Activated CD4-positive, alpha-beta T cell treated with anti-CD3 and anti-CD28 coated beads for 36 hours (primary cell): ENCODE measurements around the gene MYBPHL. TPM values are rescaled to one million over a fixed set of nuclear protein-coding genes. Genes with fewer than 3 reads are reported as not detected.

Experiments used
- ATAC-seq: fragments of 200-7000 bp; cut with Tn5 transposase; one replicate; pipeline ENCODE4 v1.10.0; 2021; ENCODE audit warnings: mild to moderate bottlenecking, moderate library complexity
- CTCF ChIA-PET: fragments of 350-600 bp; sonication (Branson Sonifier 250); formaldehyde crosslinking; loops from one replicate; lab custom pipeline; 2021; ENCODE audit warnings: antibody characterized with exemption; lab: Charles Lee
- POLR2A ChIA-PET: fragments of 350-600 bp; sonication (Branson Sonifier 250); formaldehyde crosslinking; loops from one replicate; lab custom pipeline; 2021; ENCODE audit warnings: antibody characterized with exemption, inconsistent platforms; lab: Charles Lee
- DNase-seq: peaks from one replicate; pipeline ENCODE4 v3.0.0-alpha.2; 2020
- H3K27ac Mint-ChIP-seq: one replicate; pipeline ENCODE4 v1.8.0; 2021; ENCODE audit warnings: mixed read lengths
- H3K27me3 Mint-ChIP-seq: one replicate; pipeline ENCODE4 v1.8.0; 2021; ENCODE audit warnings: mixed read lengths
- H3K36me3 Mint-ChIP-seq: one replicate; pipeline ENCODE4 v1.8.0; 2021; ENCODE audit warnings: low read depth, mixed read lengths
- H3K4me1 Mint-ChIP-seq: one replicate; pipeline ENCODE4 v1.8.0; 2021; ENCODE audit warnings: mixed read lengths
- H3K4me3 Mint-ChIP-seq: one replicate; pipeline ENCODE4 v1.8.0; 2021; ENCODE audit warnings: mild to moderate bottlenecking, moderate library complexity, mixed read lengths
- H3K9me3 Mint-ChIP-seq: one replicate; pipeline ENCODE4 v1.8.0; 2021; ENCODE audit warnings: low read depth, mixed read lengths
- intact Hi-C, 2 experiments: fragments of 100-400 bp; cut with DNase I in 1 of 2; cut with micrococcal nuclease in 1 of 2; formaldehyde crosslinking; loops; one replicate each; pipeline versions ENCODE4 v1.14.2 to v1.15.1; 2022 to 2024; cut with DNase I, micrococcal nuclease
- total RNA-seq, 2 experiments: library from RNA; stranded (reverse); gene quantifications; one replicate each; pipeline ENCODE4 v1.2.3, GENCODE V29; 2021

MYBPHL gene
- total RNA-seq, 2 experiments from 2014 or later, result not detected

DNA sequence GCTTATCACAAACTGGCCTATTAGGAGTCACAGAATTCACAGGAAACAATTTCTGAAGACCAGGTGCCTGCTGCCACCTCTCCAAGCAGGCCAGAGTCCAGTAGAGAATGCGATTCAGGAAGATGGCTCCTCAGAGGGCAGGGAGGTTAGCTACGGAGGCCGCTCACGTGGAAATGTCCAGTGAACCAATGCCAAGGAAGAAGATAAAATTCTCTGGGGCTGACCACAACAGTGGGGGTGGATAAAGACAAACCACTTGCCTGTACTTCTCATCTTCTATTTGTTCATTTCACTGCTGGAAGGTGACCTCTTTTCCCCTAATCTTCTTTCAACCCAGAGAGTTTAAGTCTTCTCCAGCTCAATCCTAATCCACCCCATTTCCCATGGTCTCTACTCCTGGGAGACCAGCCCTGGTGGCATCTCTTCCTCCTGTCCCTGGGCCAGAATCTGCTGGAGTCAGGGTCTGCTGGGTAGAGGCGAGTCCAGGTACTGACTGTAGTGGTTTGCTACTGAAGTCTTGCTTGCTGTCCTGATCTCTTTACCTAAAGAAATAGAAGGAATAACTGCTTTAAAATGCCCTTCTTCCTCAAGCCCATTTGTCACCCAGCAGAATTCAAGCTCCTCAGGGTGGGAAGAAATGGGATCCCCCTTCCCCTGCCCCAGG is 27.1 kb downstream of the MYBPHL start:
- DNase-seq, result no peak

DNA sequence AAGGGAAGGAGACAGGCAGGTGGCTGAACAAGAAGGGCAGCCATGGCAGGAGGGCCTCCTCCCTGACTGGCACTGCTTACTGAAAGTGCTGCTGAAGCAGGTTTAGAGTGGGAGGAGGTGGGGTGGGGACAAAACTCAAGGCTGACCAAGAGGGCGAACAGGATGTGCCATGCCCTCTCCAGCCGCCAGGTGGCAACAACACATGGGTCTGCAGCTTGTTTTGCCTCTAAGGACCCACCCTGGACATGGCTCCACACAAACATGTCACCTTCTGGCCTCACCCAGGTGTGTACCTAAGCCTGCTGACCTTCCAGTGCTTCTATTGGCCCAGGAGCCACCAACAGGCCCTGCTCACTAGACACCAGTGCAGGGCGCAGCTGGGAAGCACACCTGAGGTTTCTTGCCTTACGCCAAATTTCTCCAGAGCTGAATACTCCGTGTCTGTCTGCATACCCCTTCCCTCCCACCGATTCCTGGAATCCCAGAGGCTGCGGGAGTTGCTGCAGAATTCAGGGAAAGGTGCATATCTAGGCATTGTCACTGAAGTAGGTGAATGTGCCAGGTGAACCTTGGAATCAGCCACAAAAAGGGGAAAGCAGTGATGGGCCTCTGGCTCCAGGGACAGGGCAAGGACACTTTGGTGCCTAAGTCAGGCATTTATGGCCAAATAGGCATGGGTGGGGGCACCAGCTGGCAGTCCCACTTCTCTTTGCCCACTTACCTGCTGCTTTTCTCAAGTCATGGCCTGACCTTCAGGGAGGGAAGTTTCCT is 29.2 kb downstream of the MYBPHL start:
- Mint-ChIP-seq H3K27ac (no peak overlapping the region), H3K27me3 (no peaks in the 10 kb centered on the region), H3K4me1 (peaks cover 12% of the 10 kb centered on the region), H3K36me3 (peaks cover 2% of the 10 kb centered on the region), H3K9me3 (no peaks in the 10 kb centered on the region), H3K4me3 (no peak overlapping the region)
- ATAC-seq (peak; percentile 91), DNase-seq (peak; percentile 82)
- intact Hi-C loops, result loop anchor here (1.0 to 2.0 kb wide), 3 partner anchors 122 to 255 kb away; no protein-coding TSS in a partner anchor
- ChIA-PET POLR2A (interaction anchor here (1.4 kb wide), 1 partner anchor 123 kb away, joined by 4 read pairs; no protein-coding TSS in a partner anchor), CTCF (interaction anchor here (0.6 to 5.0 kb wide), 21 partner anchors 8 to 268 kb away, joined by 3 to 122 read pairs (median 4); partner anchors contain the start of genes SARS1 and SORT1)

More for the DNA sequence above, 27.1 kb downstream of the MYBPHL start:
- intact Hi-C loops, result loop anchor here in 1 of 2 experiments (5.0 kb wide), 1 partner anchor 213 kb away; the partner anchor contains the start of gene CYB561D1
- Mint-ChIP-seq H3K4me3 (no peak overlapping the region), H3K27me3 (no peaks in the 10 kb centered on the region), H3K27ac (no peak overlapping the region), H3K4me1 (peaks cover 15% of the 10 kb centered on the region), H3K36me3 (peaks cover 4% of the 10 kb centered on the region), H3K9me3 (no peaks in the 10 kb centered on the region)
- CTCF ChIA-PET, result interaction anchor here (0.5 to 5.0 kb wide), 10 partner anchors 24 to 492 kb away, joined by 3 to 122 read pairs (median 4); partner anchors contain the start of genes CELSR2 and SORT1
- ATAC-seq, result no peak
- POLR2A ChIA-PET, result interaction anchor here (0.6 kb wide), 1 partner anchor 146 kb away, joined by 4 read pairs; no protein-coding TSS in a partner anchor

DNA sequence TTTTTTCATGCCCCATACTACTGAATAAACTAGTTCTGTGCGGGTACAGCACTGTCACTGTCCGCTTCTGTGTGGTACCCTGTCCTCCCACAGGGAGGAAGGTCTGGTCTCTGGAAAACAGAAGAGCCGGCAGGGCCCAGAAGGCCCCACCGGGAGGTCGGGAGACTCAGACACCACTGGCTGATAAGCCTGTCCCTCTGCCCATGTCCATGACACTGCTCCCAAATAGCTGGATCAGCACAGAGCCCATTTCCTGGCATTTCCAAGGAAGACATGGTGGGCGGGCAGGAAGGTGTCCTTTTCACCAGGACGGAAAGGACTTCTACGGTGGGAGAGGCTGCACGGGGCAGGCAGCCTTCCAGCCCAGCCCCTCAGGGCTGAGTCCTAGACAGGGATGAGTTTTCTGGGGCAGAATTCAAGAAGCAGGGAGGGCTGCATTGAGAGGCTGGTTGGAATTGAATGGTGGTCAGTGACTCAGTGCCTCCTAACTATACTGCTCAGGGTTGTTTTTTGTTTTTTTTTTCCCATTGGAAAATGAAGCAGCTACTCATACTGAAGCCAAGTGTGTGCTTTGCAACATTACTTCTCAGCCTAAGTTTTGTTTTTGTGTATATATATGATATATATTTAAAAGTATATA is 31.0 kb downstream of the MYBPHL start:
- Mint-ChIP-seq H3K27me3 (no peaks in the 10 kb centered on the region), H3K4me1 (peaks cover 6% of the 10 kb centered on the region), H3K27ac (no peak overlapping the region), H3K36me3 (peaks cover 2% of the 10 kb centered on the region), H3K4me3 (no peak overlapping the region), H3K9me3 (no peaks in the 10 kb centered on the region)
- ChIA-PET POLR2A (interaction anchor here (0.7 kb wide), 1 partner anchor 18 kb away, joined by 3 read pairs; no protein-coding TSS in a partner anchor), CTCF (interaction anchor here (1.1 to 5.0 kb wide), 5 partner anchors 12 to 257 kb away, joined by 3 to 122 read pairs (median 15); partner anchors contain the start of gene SORT1)
- DNase-seq, result no peak
- intact Hi-C loops, result loop anchor here in 1 of 2 experiments (2.0 kb wide), 1 partner anchor 257 kb away; no protein-coding TSS in a partner anchor
- no peak for ATAC-seq

DNA sequence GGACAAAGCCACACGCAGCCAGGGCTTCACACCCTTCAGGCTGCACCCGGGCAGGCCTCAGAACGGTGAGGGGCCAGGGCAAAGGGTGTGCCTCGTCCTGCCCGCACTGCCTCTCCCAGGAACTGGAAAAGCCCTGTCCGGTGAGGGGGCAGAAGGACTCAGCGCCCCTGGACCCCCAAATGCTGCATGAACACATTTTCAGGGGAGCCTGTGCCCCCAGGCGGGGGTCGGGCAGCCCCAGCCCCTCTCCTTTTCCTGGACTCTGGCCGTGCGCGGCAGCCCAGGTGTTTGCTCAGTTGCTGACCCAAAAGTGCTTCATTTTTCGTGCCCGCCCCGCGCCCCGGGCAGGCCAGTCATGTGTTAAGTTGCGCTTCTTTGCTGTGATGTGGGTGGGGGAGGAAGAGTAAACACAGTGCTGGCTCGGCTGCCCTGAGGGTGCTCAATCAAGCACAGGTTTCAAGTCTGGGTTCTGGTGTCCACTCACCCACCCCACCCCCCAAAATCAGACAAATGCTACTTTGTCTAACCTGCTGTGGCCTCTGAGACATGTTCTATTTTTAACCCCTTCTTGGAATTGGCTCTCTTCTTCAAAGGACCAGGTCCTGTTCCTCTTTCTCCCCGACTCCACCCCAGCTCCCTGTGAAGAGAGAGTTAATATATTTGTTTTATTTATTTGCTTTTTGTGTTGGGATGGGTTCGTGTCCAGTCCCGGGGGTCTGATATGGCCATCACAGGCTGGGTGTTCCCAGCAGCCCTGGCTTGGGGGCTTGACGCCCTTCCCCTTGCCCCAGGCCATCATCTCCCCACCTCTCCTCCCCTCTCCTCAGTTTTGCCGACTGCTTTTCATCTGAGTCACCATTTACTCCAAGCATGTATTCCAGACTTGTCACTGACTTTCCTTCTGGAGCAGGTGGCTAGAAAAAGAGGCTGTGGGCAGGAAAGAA is 32.0 kb downstream of the MYBPHL start:
- Mint-ChIP-seq H3K36me3 (peaks cover 1% of the 10 kb centered on the region), H3K4me1 (peaks cover 6% of the 10 kb centered on the region), H3K9me3 (no peaks in the 10 kb centered on the region), H3K27ac (no peak overlapping the region), H3K27me3 (no peaks in the 10 kb centered on the region), H3K4me3 (no peak overlapping the region)
- CTCF ChIA-PET, result no interaction called here
- intact Hi-C loops, result no loop called here
- no peak for ATAC-seq
- DNase-seq, result no peak
- POLR2A ChIA-PET, result no interaction called here

DNA sequence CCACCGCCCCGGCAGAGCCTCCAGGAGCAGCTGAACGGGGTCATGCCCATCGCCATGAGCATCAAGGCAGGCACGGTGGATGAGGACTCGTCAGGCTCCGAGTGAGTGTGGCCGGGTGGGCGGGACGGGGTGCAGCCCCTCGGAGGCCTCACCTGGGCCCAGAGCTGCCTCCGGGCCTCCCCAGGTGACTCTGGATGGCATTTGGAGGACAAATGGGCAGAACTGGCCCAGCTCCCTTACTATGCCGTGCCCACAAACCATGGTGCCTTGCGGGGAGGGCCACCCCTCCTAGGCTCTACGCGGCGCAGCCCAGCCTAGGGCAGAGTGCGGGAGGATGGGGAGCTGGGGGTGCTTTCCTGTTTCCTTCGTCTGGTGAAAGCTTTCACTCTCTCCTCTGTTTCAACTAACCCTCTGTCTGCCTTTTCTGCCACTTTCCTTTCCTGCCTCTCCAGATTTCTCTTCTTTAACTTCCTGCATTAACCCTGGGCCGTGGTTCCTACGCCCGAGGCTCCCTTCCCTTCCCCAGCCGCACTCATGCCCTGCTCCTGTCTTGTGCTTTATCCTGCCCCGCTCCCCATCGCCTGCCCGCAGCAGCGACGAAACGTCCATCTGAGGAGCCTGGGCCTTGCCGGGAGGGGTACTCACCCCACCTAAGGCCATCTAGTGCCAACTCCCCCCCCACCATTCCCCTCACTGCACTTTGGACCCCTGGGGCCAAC is 33.1 kb downstream of the MYBPHL start:
- peaks cover 6% of the 10 kb centered on the region for H3K4me1 Mint-ChIP-seq
- no peak for DNase-seq
- no peaks in the 10 kb centered on the region for H3K27me3 Mint-ChIP-seq
- no peak overlapping the region for H3K4me3 Mint-ChIP-seq
- CTCF ChIA-PET, result interaction anchor here (2.3 kb wide), 1 partner anchor 125 kb away, joined by 6 read pairs; no protein-coding TSS in a partner anchor
- no peaks in the 10 kb centered on the region for H3K36me3 Mint-ChIP-seq
- intact Hi-C loops, result no loop called here
- no peaks in the 10 kb centered on the region for H3K9me3 Mint-ChIP-seq
- POLR2A ChIA-PET, result interaction anchor here (0.6 kb wide), 1 partner anchor 243 kb away, joined by 3 read pairs; no protein-coding TSS in a partner anchor
- ATAC-seq, result no peak
- no peak overlapping the region for H3K27ac Mint-ChIP-seq

DNA sequence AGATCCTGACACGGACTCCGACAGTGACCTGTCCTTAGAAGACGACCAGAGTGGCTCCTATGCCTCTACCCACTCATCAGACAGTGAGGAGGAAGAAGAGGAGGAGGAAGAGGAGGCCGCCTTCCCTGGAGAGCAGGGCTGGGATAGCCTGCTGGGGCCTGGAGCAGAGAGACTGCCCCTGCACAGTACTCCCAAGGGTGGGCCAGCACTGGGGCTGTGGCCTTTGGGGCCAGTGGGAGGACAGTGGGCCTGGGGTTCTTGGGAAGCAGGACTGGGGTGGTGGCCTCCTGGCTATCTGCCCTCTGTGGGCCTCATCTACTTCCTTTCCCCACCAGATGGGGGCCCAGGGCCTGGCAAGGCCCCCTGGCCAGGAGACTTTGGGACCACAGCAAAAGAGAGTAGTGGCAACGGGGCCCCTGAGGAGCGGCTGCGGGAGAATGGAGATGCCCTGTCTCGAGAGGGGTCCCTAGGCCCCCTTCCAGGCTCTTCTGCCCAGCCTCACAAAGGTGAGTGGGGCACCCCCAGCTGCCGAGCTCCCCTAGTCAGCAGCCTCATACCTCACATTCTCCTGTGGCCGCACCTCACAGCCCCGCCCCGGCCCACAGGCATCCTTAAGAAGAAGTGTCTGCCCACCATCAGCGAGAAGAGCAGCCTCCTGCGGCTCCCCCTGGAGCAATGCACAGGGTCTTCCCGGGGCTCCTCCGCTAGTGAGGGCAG is 33.8 kb downstream of the MYBPHL start:
- Mint-ChIP-seq H3K27me3 (no peaks in the 10 kb centered on the region), H3K27ac (no peak overlapping the region), H3K9me3 (no peaks in the 10 kb centered on the region), H3K36me3 (no peaks in the 10 kb centered on the region), H3K4me1 (peaks cover 6% of the 10 kb centered on the region), H3K4me3 (no peak overlapping the region)
- ChIA-PET POLR2A (interaction anchor here (0.6 kb wide), 1 partner anchor 244 kb away, joined by 3 read pairs; no protein-coding TSS in a partner anchor), CTCF (interaction anchor here (2.3 kb wide), 1 partner anchor 126 kb away, joined by 6 read pairs; no protein-coding TSS in a partner anchor)
- intact Hi-C loops, result no loop called here
- DNase-seq (no peak), ATAC-seq (no peak)

DNA sequence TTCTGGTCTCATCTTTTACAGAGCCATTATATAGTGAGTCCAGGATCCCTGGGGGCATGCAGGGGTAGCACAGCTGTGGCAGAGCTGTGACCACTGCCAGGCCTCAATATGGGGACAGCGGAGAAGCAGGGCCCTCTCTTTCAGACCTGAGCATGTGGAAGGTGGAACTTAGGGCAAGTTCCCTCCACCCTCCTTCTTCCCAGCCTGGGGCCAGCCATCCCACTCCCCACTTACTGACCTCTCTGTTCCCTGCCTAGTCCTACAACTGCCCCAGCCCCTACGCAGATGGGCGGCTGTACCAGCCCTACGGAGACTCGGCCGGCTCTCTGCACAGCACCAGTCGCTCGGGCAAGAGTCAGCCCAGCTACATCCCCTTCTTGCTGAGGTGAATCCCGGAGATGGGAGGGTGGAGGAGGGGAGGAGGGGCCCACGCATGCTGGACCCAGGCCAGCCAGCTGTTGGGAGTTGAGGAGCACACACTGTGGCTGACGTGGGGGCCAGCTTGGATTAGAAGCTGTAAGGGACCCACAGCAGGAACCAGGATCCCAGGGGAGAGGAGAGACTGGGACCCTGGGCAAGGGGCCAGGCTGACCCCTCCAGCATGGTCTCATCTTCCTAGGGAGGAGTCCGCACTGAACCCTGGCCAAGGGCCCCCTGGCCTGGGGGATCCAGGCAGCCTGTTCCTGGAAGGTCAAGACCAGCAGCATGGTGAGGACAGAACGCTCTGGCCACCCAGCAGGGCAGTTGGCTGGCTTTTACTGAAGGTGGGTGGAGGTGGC is 34.6 kb downstream of the MYBPHL start:
- Mint-ChIP-seq H3K27ac (no peak overlapping the region), H3K9me3 (no peaks in the 10 kb centered on the region), H3K36me3 (no peaks in the 10 kb centered on the region), H3K4me1 (peaks cover 5% of the 10 kb centered on the region), H3K27me3 (no peaks in the 10 kb centered on the region), H3K4me3 (no peak overlapping the region)
- ChIA-PET POLR2A (no interaction called here), CTCF (interaction anchor here (2.3 kb wide), 1 partner anchor 127 kb away, joined by 6 read pairs; no protein-coding TSS in a partner anchor)
- ATAC-seq (no peak), DNase-seq (no peak)
- intact Hi-C loops, result no loop called here

DNA sequence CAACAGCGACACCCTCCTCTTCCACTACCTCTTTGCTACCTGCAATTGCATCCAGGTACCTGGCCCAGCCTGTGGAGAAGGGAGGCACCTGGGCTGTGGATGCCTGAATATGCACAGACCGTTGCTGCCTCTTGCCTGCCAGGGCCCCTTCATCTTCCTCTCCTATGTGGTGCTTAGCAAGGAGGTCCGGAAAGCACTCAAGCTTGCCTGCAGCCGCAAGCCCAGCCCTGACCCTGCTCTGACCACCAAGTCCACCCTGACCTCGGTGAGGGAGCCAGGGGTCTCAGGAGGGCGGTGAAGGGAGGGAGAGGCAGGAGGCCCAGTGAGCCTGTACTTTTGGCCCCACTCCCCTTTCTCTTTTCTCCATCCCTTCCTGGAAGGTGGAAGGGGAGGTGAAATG is 35.4 kb downstream of the MYBPHL start:
- intact Hi-C loops, result no loop called here
- Mint-ChIP-seq H3K27ac (no peak overlapping the region), H3K9me3 (no peaks in the 10 kb centered on the region), H3K36me3 (no peaks in the 10 kb centered on the region), H3K27me3 (no peaks in the 10 kb centered on the region), H3K4me1 (peaks cover 3% of the 10 kb centered on the region), H3K4me3 (no peak overlapping the region)
- ATAC-seq, result no peak
- CTCF ChIA-PET, result interaction anchor here (2.3 kb wide), 1 partner anchor 127 kb away, joined by 6 read pairs; no protein-coding TSS in a partner anchor
- POLR2A ChIA-PET, result no interaction called here
- no peak for DNase-seq
